GM23338 (cell line): ENCODE data around the gene TMEM125. TPM values are rescaled to one million over a fixed set of nuclear protein-coding genes. Genes with fewer than 3 reads are reported as not detected.

Experiments
- CREB1 ChIP-seq: fragments of 250-450 bp; sonication (Bioruptor Pico); IDR thresholded peaks from 2 replicates; pipeline ENCODE4 v1.5.0; 2020; ENCODE audit warnings: low read depth, mild to moderate bottlenecking, moderate library complexity
- EZH2 ChIP-seq: fragments of 200-600 bp; sonication (generic); IDR thresholded peaks from one replicate; pipeline ENCODE4 v1.8.0; 2017; ENCODE audit warnings: antibody characterized with exemption, mild to moderate bottlenecking, low read depth; ENCODE audit not compliant: unreplicated experiment
- EZH2phosphoT487 ChIP-seq: fragments of 200-600 bp; sonication (generic); IDR thresholded peaks from one replicate; pipeline ENCODE4 v1.8.1; 2018; ENCODE audit warnings: antibody characterized with exemption; ENCODE audit not compliant: unreplicated experiment
- NANOG ChIP-seq: IDR thresholded peaks from 2 replicates; pipeline ENCODE4 v1.6.1; 2016; ENCODE audit warnings: antibody characterized with exemption, borderline replicate concordance
- POLR2AphosphoS5 ChIP-seq: IDR thresholded peaks from 2 replicates; pipeline ENCODE4 v1.6.1; 2016; ENCODE audit warnings: antibody characterized with exemption, low read depth
- STAT1 ChIP-seq: IDR thresholded peaks from one replicate; pipeline ENCODE4 v1.6.1; 2016; ENCODE audit warnings: antibody characterized with exemption; ENCODE audit not compliant: unreplicated experiment
- ZNF331 ChIP-seq: fragments of 250-450 bp; sonication (Bioruptor Pico); IDR thresholded peaks from 2 replicates; pipeline ENCODE4 v1.5.0; 2020; ENCODE audit warnings: low read depth, mild to moderate bottlenecking, moderate library complexity
- polyA plus RNA-seq: library from polyadenylated mRNA; unstranded; fragments of >200 nt; fragmentation: Nextera tagmentation; extraction: Ambion mirVana; gene quantifications from 2 replicates; pipeline ENCODE4 v1.2.1, GENCODE V29; 2016
- total RNA-seq: library from RNA; depleted of rRNA; stranded (reverse); fragments of >200 nt; shearing (Covaris generic); gene quantifications from 2 replicates; pipeline ENCODE4 v1.2.3, GENCODE V29; 2014
- TF ChIP-seq, protein P1 (sequence below): fragments of 250-450 bp; sonication (Bioruptor Pico); IDR thresholded peaks from 2 replicates; pipeline ENCODE4 v1.5.0; 2020; ENCODE audit warnings: mild to moderate bottlenecking, moderate library complexity
- TF ChIP-seq, protein P2 (sequence below), 2 experiments: fragments of 200-600 bp in 1 of 2; sonication (generic) in 1 of 2; conservative IDR thresholded peaks; 2 replicates each; pipeline versions ENCODE4 v1.5.1 to v1.6.1; 2016 to 2017; ENCODE audit warnings: antibody characterized with exemption in 2 of 2, low read depth in 2 of 2, mild to moderate bottlenecking in 2 of 2, moderate library complexity in 1 of 2

The TMEM125 gene
- total and polyA plus RNA-seq, 2 experiments from 2014 or later: 16.8 to 39.3 TPM

DNA sequence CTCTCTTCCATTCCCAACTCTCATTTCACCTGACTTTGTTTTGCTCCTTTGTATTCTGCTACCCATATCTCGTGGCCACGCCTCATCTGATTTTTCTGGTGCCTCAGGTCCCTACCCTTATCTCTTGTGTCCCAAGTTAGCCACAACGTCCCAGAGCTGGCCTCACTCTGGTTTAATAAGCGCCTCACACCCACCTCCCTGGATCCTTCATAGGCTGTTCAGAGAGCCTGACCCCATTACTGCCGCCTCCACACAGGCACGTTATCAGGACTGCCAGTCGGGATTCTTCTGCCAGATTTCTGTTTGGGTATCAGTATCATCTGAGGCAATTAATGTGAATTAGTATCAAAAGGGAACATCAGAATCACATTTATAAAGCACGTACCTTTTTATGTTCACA lies 34.7 kb upstream of the TMEM125 start (continued):
- TF ChIP-seq, protein P1, sequence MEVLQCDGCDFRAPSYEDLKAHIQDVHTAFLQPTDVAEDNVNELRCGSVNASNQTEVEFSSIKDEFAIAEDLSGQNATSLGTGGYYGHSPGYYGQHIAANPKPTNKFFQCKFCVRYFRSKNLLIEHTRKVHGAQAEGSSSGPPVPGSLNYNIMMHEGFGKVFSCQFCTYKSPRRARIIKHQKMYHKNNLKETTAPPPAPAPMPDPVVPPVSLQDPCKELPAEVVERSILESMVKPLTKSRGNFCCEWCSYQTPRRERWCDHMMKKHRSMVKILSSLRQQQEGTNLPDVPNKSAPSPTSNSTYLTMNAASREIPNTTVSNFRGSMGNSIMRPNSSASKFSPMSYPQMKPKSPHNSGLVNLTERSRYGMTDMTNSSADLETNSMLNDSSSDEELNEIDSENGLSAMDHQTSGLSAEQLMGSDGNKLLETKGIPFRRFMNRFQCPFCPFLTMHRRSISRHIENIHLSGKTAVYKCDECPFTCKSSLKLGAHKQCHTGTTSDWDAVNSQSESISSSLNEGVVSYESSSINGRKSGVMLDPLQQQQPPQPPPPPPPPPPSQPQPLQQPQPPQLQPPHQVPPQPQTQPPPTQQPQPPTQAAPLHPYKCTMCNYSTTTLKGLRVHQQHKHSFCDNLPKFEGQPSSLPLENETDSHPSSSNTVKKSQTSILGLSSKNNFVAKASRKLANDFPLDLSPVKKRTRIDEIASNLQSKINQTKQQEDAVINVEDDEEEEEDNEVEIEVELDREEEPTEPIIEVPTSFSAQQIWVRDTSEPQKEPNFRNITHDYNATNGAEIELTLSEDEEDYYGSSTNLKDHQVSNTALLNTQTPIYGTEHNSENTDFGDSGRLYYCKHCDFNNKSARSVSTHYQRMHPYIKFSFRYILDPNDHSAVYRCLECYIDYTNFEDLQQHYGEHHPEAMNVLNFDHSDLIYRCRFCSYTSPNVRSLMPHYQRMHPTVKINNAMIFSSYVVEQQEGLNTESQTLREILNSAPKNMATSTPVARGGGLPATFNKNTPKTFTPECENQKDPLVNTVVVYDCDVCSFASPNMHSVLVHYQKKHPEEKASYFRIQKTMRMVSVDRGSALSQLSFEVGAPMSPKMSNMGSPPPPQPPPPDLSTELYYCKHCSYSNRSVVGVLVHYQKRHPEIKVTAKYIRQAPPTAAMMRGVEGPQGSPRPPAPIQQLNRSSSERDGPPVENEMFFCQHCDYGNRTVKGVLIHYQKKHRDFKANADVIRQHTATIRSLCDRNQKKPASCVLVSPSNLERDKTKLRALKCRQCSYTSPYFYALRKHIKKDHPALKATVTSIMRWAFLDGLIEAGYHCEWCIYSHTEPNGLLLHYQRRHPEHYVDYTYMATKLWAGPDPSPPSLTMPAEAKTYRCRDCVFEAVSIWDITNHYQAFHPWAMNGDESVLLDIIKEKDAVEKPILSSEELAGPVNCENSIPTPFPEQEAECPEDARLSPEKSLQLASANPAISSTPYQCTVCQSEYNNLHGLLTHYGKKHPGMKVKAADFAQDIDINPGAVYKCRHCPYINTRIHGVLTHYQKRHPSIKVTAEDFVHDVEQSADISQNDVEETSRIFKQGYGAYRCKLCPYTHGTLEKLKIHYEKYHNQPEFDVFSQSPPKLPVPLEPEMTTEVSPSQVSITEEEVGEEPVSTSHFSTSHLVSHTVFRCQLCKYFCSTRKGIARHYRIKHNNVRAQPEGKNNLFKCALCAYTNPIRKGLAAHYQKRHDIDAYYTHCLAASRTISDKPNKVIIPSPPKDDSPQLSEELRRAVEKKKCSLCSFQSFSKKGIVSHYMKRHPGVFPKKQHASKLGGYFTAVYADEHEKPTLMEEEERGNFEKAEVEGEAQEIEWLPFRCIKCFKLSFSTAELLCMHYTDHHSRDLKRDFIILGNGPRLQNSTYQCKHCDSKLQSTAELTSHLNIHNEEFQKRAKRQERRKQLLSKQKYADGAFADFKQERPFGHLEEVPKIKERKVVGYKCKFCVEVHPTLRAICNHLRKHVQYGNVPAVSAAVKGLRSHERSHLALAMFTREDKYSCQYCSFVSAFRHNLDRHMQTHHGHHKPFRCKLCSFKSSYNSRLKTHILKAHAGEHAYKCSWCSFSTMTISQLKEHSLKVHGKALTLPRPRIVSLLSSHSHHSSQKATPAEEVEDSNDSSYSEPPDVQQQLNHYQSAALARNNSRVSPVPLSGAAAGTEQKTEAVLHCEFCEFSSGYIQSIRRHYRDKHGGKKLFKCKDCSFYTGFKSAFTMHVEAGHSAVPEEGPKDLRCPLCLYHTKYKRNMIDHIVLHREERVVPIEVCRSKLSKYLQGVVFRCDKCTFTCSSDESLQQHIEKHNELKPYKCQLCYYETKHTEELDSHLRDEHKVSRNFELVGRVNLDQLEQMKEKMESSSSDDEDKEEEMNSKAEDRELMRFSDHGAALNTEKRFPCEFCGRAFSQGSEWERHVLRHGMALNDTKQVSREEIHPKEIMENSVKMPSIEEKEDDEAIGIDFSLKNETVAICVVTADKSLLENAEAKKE (CRISPR knock-in tag): no peak
- TF ChIP-seq NANOG (no peak), EZH2 (no peak), ZNF331 (no peak), STAT1 (no peak), CREB1 (no peak), EZH2phosphoT487 (no peak), POLR2AphosphoS5 (no peak)
- TF ChIP-seq, protein P2, sequence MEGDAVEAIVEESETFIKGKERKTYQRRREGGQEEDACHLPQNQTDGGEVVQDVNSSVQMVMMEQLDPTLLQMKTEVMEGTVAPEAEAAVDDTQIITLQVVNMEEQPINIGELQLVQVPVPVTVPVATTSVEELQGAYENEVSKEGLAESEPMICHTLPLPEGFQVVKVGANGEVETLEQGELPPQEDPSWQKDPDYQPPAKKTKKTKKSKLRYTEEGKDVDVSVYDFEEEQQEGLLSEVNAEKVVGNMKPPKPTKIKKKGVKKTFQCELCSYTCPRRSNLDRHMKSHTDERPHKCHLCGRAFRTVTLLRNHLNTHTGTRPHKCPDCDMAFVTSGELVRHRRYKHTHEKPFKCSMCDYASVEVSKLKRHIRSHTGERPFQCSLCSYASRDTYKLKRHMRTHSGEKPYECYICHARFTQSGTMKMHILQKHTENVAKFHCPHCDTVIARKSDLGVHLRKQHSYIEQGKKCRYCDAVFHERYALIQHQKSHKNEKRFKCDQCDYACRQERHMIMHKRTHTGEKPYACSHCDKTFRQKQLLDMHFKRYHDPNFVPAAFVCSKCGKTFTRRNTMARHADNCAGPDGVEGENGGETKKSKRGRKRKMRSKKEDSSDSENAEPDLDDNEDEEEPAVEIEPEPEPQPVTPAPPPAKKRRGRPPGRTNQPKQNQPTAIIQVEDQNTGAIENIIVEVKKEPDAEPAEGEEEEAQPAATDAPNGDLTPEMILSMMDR (conservative IDR thresholded peaks at IDR 0.05; ENCODE audit: low read depth in 2 of 2): no peak
